SK-N-SH (cell line): ENCODE results near the gene CNTFR.

Experiments used
- CHD2 ChIP-seq: fragments of 150-350 bp; IDR thresholded peaks from 2 replicates; pipeline ENCODE4 v1.6.1; 2018; ENCODE audit warnings: low read length; ENCODE audit not compliant: partially characterized antibody
- CTCF ChIP-seq: fragments of 200-600 bp; sonication (generic); IDR thresholded peaks from 2 replicates; pipeline ENCODE4 v1.6.1; 2017; ENCODE audit warnings: antibody characterized with exemption, mild to moderate bottlenecking, moderate library complexity
- EP300 ChIP-seq, 2 experiments: IDR thresholded peaks; 2 replicates each; pipeline versions ENCODE4 v1.4.0 to v1.6.1; 2012; ENCODE audit warnings: borderline replicate concordance in 1 of 2, low read depth in 1 of 2, low read length in 1 of 2
- EZH2phosphoT487 ChIP-seq: fragments of 200-600 bp; sonication (generic); IDR thresholded peaks from 2 replicates; pipeline ENCODE4 v1.6.1; 2017; ENCODE audit warnings: low read depth, mixed run types, mild to moderate bottlenecking, antibody characterized with exemption, moderate library complexity, borderline replicate concordance
- FOXM1 ChIP-seq: IDR thresholded peaks from 2 replicates; pipeline ENCODE4 v1.4.0; 2012; ENCODE audit warnings: low read depth, mild to moderate bottlenecking
- JUND ChIP-seq: IDR thresholded peaks from 2 replicates; pipeline ENCODE4 v1.4.0; 2012
- MAX ChIP-seq: IDR thresholded peaks from 2 replicates; pipeline ENCODE4 v1.4.0; 2012; ENCODE audit warnings: low read depth
- RAD21 ChIP-seq: IDR thresholded peaks from 2 replicates; pipeline ENCODE4 v1.6.1; 2012; ENCODE audit warnings: mild to moderate bottlenecking, low read length
- RCOR1 ChIP-seq: fragments of 150-350 bp; IDR thresholded peaks from 2 replicates; pipeline ENCODE4 v1.6.1; 2017; ENCODE audit warnings: antibody characterized with exemption, low read length
- REST ChIP-seq: IDR thresholded peaks from 2 replicates; pipeline ENCODE4 v1.6.1; 2012; ENCODE audit warnings: mild to moderate bottlenecking, low read depth, low read length, moderate library complexity
- SIN3A ChIP-seq: IDR thresholded peaks from 2 replicates; pipeline ENCODE4 v1.6.1; 2012; ENCODE audit warnings: low read depth, mild to moderate bottlenecking, low read length, moderate library complexity, borderline replicate concordance
- TAF1 ChIP-seq: IDR thresholded peaks from 2 replicates; pipeline ENCODE4 v1.6.1; 2012; ENCODE audit warnings: low read depth, mild to moderate bottlenecking, low read length, moderate library complexity, borderline replicate concordance
- USF2 ChIP-seq: fragments of 150-350 bp; IDR thresholded peaks from 2 replicates; pipeline ENCODE4 v1.6.1; 2017; ENCODE audit warnings: antibody characterized with exemption, low read length, low read depth, borderline replicate concordance

GRCh38 chr9:34552986-34553385, 36.5 kb downstream of the CNTFR start:
- no peak for TF ChIP-seq MAX
- no peak for TF ChIP-seq CTCF
- no peak for TF ChIP-seq EZH2phosphoT487
- TF ChIP-seq SIN3A: no peak
- no peak for TF ChIP-seq RCOR1
- TF ChIP-seq EP300 (IDR thresholded peaks at IDR 0.05; ENCODE audit: borderline replicate concordance in 1 of 2, low read depth in 1 of 2, low read length in 1 of 2): no peak
- no peak for TF ChIP-seq TAF1
- TF ChIP-seq RAD21: no peak
- TF ChIP-seq USF2: no peak
- TF ChIP-seq CHD2: no peak
- TF ChIP-seq JUND: no peak
- no peak for TF ChIP-seq REST
- no peak for TF ChIP-seq FOXM1
